HG03460 (cell line): ENCODE results near the gene SS18L1.

Experiments used
- ATAC-seq: cut with Tn5 transposase; IDR thresholded peaks from one replicate; pipeline ENCODE4 v1.9.1; 2021; ENCODE audit not compliant: unreplicated experiment

Gene SS18L1

GRCh38 chr20:62208795-62209755 is 65.5 kb downstream of the SS18L1 start:
- ATAC-seq = no peak

- no peak for ATAC-seq
Observed at GRCh38 chr20:62209850-62210495, 66.4 kb downstream of the SS18L1 start.

GRCh38 chr20:62210496-62210855 is 66.9 kb downstream of the SS18L1 start:
- no peak for ATAC-seq

- no peak for ATAC-seq
Observed at GRCh38 chr20:62211216-62211615, 67.6 kb downstream of the SS18L1 start.

GRCh38 chr20:62211769-62212288 is 68.3 kb downstream of the SS18L1 start:
- no peak for ATAC-seq

GRCh38 chr20:62212299-62212698 is 68.7 kb downstream of the SS18L1 start:
- no peak for ATAC-seq

GRCh38 chr20:62214067-62214466 is 70.5 kb downstream of the SS18L1 start:
- no peak for ATAC-seq

- no peak for ATAC-seq
Observed at GRCh38 chr20:62215020-62215990, 71.7 kb downstream of the SS18L1 start.

GRCh38 chr20:62215991-62216635 is 72.5 kb downstream of the SS18L1 start:
- ATAC-seq = no peak

GRCh38 chr20:62216636-62217566 is 73.3 kb downstream of the SS18L1 start:
- ATAC-seq = no peak

GRCh38 chr20:62217913-62218773 is 74.6 kb downstream of the SS18L1 start:
- no peak for ATAC-seq

- no peak for ATAC-seq
Observed at GRCh38 chr20:62219101-62219991, 75.8 kb downstream of the SS18L1 start.

GRCh38 chr20:62219992-62220665 is 76.6 kb downstream of the SS18L1 start, which contains the start of gene HRH3:
Gene HRH3 (minus strand): TSS chr20:62220278. CDS start chr20:62219970, 308 bp downstream.
- no peak for ATAC-seq

- no peak for ATAC-seq
Observed at GRCh38 chr20:62220666-62221568, 77.3 kb downstream of the SS18L1 start.

GRCh38 chr20:62222266-62222850 is 78.8 kb downstream of the SS18L1 start:
- ATAC-seq = no peak
